B cell (primary cell): Measurements from ENCODE around the gene FRMD4A. TPM values are rescaled to one million over a fixed set of nuclear protein-coding genes. Genes with fewer than 3 reads are reported as not detected.

ENCODE experiments used
- ATAC-seq: fragments of 200-7000 bp; cut with Tn5 transposase; one replicate; pipeline ENCODE4 v1.10.0; 2021; ENCODE audit warnings: low read depth, mild to moderate bottlenecking, moderate number of reproducible peaks, moderate library complexity
- CTCF ChIA-PET: fragments of 350-600 bp; sonication (Branson Sonifier 250); formaldehyde crosslinking; loops from one replicate; lab custom pipeline; 2021; ENCODE audit warnings: antibody characterized with exemption, inconsistent platforms; lab: Charles Lee
- POLR2A ChIA-PET: fragments of 350-600 bp; sonication (Branson Sonifier 250); formaldehyde crosslinking; loops from one replicate; lab custom pipeline; 2021; ENCODE audit warnings: antibody characterized with exemption; lab: Charles Lee
- DNase-seq: peaks from one replicate; pipeline ENCODE4 v3.0.0; 2013
- H2AFZ ChIP-seq: 2 replicates; pipeline ENCODE4 v1.6.1; 2012; ENCODE audit warnings: mild to moderate bottlenecking, low read depth, low read length; ENCODE audit not compliant: insufficient read depth, poor library complexity, severe bottlenecking
- H3K27ac ChIP-seq, 2 donors: 1 replicate in 1 of 2; 2 replicates in 1 of 2; pipeline ENCODE4 v1.5.1; 2012 to 2013; ENCODE audit warnings: low read length in 2 of 2, mild to moderate bottlenecking in 2 of 2, moderate library complexity in 1 of 2
- H3K27me3 ChIP-seq, 4 experiments: fragments of 200-600 bp in 1 of 4; sonication (generic) in 1 of 4; replicated peaks in 1 of 4; 1 replicate in 2 of 4; 2 replicates in 2 of 4; pipeline versions ENCODE4 v1.6.1 to v1.7.0; 2013 to 2016; ENCODE audit warnings: low read length in 3 of 4, mild to moderate bottlenecking in 2 of 4, mixed read lengths in 1 of 4, moderate library complexity in 1 of 4; ENCODE audit not compliant: insufficient read depth in 4 of 4, control insufficient read depth in 3 of 4; ENCODE audit errors: control extremely low read depth in 1 of 4
- H3K36me3 ChIP-seq, 2 experiments: replicated peaks in 1 of 2; 1 replicate in 1 of 2; 2 replicates in 1 of 2; pipeline versions ENCODE4 v1.6.1 to v1.7.1; 2013; ENCODE audit warnings: low read length in 1 of 2; ENCODE audit not compliant: insufficient read depth in 2 of 2, control insufficient read depth in 1 of 2; ENCODE audit errors: control extremely low read depth in 1 of 2, extremely low read depth in 1 of 2
- H3K4me1 ChIP-seq, 2 donors: fragments of 200-600 bp in 1 of 2; sonication (generic) in 1 of 2; 1 replicate in 1 of 2; 2 replicates in 1 of 2; pipeline versions ENCODE4 v1.5.1 to v1.6.1; 2013 to 2017; ENCODE audit warnings: low read length in 2 of 2; ENCODE audit not compliant: control insufficient read depth in 2 of 2, insufficient read depth in 2 of 2
- H3K4me2 ChIP-seq: replicated peaks from 2 replicates; pipeline ENCODE3; 2012; ENCODE audit warnings: mild to moderate bottlenecking, low read depth, low read length; ENCODE audit not compliant: poor library complexity, severe bottlenecking
- H3K4me3 ChIP-seq, 5 experiments: fragments of 200-600 bp in 1 of 5; sonication (generic) in 1 of 5; 1 replicate in 3 of 5; 2 replicates in 2 of 5; pipeline versions ENCODE4 v1.5.1 to v1.7.0; 2011 to 2016; ENCODE audit warnings: low read length in 4 of 5, mild to moderate bottlenecking in 4 of 5, low read depth in 2 of 5, control low read depth in 1 of 5, moderate library complexity in 1 of 5; ENCODE audit not compliant: insufficient read depth in 1 of 5; ENCODE audit errors: control extremely low read depth in 1 of 5, extremely low read depth in 1 of 5
- H3K79me2 ChIP-seq: fragments of 200-600 bp; sonication (generic); one replicate; pipeline ENCODE4 v1.6.0; 2016; ENCODE audit warnings: low read length; ENCODE audit not compliant: control insufficient read depth, insufficient read depth
- H3K9ac ChIP-seq: fragments of 200-600 bp; sonication (generic); 2 replicates; pipeline ENCODE4 v1.6.1; 2017; ENCODE audit warnings: mild to moderate bottlenecking, low read length, moderate library complexity
- H3K9me3 ChIP-seq, 3 donors: one replicate each; pipeline versions ENCODE4 v1.6.1 to v1.7.1; 2013; ENCODE audit warnings: low read length in 2 of 3; ENCODE audit not compliant: control insufficient read depth in 2 of 3, insufficient read depth in 1 of 3; ENCODE audit errors: control extremely low read depth in 1 of 3
- H4K20me1 ChIP-seq: 2 replicates; pipeline ENCODE4 v1.6.0; 2012; ENCODE audit warnings: mild to moderate bottlenecking, low read length; ENCODE audit not compliant: insufficient read depth, control insufficient read depth, poor library complexity, severe bottlenecking
- H3K27ac Mint-ChIP-seq: one replicate; pipeline ENCODE4 v1.8.0; 2021; ENCODE audit warnings: mixed read lengths
- H3K27me3 Mint-ChIP-seq: one replicate; pipeline ENCODE4 v1.8.0; 2021; ENCODE audit warnings: mixed read lengths
- H3K4me1 Mint-ChIP-seq: one replicate; pipeline ENCODE4 v1.8.0; 2021; ENCODE audit warnings: mixed read lengths
- H3K4me3 Mint-ChIP-seq: one replicate; pipeline ENCODE4 v1.8.0; 2021; ENCODE audit warnings: mixed read lengths
- H3K9me3 Mint-ChIP-seq: one replicate; pipeline ENCODE4 v1.8.0; 2022; ENCODE audit warnings: mixed read lengths; ENCODE audit not compliant: insufficient read depth
- CTCF ChIP-seq: fragments of 200-600 bp; IDR thresholded peaks from one replicate; pipeline ENCODE4 v1.8.0; 2022; ENCODE audit warnings: antibody characterized with exemption, mild to moderate bottlenecking
- EZH2 ChIP-seq: IDR thresholded peaks from 2 replicates; pipeline ENCODE4 v1.6.1; 2012; ENCODE audit warnings: borderline replicate concordance, low read depth, mild to moderate bottlenecking, moderate library complexity, low read length; ENCODE audit not compliant: insufficient read depth, poor library complexity, severe bottlenecking
- WGBS: methylation state at CpG from one replicate; pipeline ENCODE4 v1.1.5; 2013; ENCODE audit warnings: missing lambda C conversion rate; ENCODE audit not compliant: insufficient coverage; 5-methylcytosine and 5-hydroxymethylcytosine counted together
- intact Hi-C: fragments of 100-400 bp; cut with micrococcal nuclease; formaldehyde crosslinking; loops from one replicate; pipeline ENCODE4 v1.10.0; 2022
- polyA plus RNA-seq: library from polyadenylated mRNA; depleted of rRNA; stranded (reverse); fragments of >200 nt; gene quantifications from 2 replicates; pipeline ENCODE4 v1.2.3, GENCODE V29; 2012
- total RNA-seq, 2 donors: library from RNA; stranded (reverse); fragments of 120-200 nt in 1 of 2; gene quantifications; 1 replicate in 1 of 2; 2 replicates in 1 of 2; pipeline versions ENCODE4 v1.2.3 to v1.2.4, GENCODE V29; 2013 to 2022

FRMD4A gene
- total and polyA plus RNA-seq, 2 donors (not counting 1 experiment from before 2014, with no cell fraction given) = 0.76 to 3.4 TPM

- Histone ChIP-seq H3K36me3 (peaks cover 19 to 75% of the 10 kb centered on the region in 2 experiments), H3K4me2 (no peak overlapping the region), H3K9ac (no peak overlapping the region), H3K79me2 (no peaks in the 10 kb centered on the region), H3K27ac (no peak overlapping the region), H4K20me1 (no peaks in the 10 kb centered on the region), H3K9me3 (no peaks in the 10 kb centered on the region), H3K27me3 (no peaks in the 10 kb centered on the region), H3K4me1 (no peaks in the 10 kb centered on the region), H2AFZ (no peak overlapping the region), H3K4me3 (no peak overlapping the region)
- ATAC-seq = no peak
- H3K4me3 Mint-ChIP-seq = no peak overlapping the region
- ChIA-PET POLR2A (no interaction called here), CTCF (interaction anchor here (1.2 kb wide), 1 partner anchor 182 kb away, joined by 3 read pairs; no protein-coding TSS in a partner anchor)
- WGBS = 79% methylated on average over 2 of the region's 3 CpGs
- intact Hi-C loops = no loop called here
- H3K4me1 Mint-ChIP-seq = no peaks in the 10 kb centered on the region
- no peak overlapping the region for H3K27ac Mint-ChIP-seq
- no peak for DNase-seq
- TF ChIP-seq EZH2 (no peak), CTCF (no peak)
- H3K9me3 Mint-ChIP-seq = no peaks in the 10 kb centered on the region
- H3K27me3 Mint-ChIP-seq = no peaks in the 10 kb centered on the region
These were observed 717.9 kb downstream of the FRMD4A start for GRCh38 chr10:13612654-13613373.

- H3K36me3 ChIP-seq = peaks cover 10 to 56% of the 10 kb centered on the region in 2 experiments
- POLR2A ChIA-PET = no interaction called here
- H3K9me3 Mint-ChIP-seq = no peaks in the 10 kb centered on the region
These were observed 722.4 kb downstream of the FRMD4A start for GRCh38 chr10:13608246-13608853.

More at GRCh38 chr10:13608246-13608853, 722.4 kb downstream of the FRMD4A start:
- no peaks in the 10 kb centered on the region for H4K20me1 ChIP-seq
- H3K9ac ChIP-seq = no peak overlapping the region
- no peak for ATAC-seq
- no peak overlapping the region for H3K4me3 ChIP-seq
- Mint-ChIP-seq H3K27me3 (no peaks in the 10 kb centered on the region), H3K27ac (no peak overlapping the region), H3K4me1 (no peaks in the 10 kb centered on the region), H3K4me3 (no peak overlapping the region)
- H2AFZ ChIP-seq = no peak overlapping the region
- 98% methylated on average over 6 of the region's 8 CpGs for WGBS
- TF ChIP-seq CTCF = no peak
- TF ChIP-seq EZH2 = no peak
- H3K27ac ChIP-seq = no peak overlapping the region
- no peaks in the 10 kb centered on the region for H3K4me1 ChIP-seq
- CTCF ChIA-PET = no interaction called here
- H3K79me2 ChIP-seq = no peaks in the 10 kb centered on the region
- DNase-seq = no peak
- no peak overlapping the region for H3K4me2 ChIP-seq
- H3K27me3 ChIP-seq = no peaks in the 10 kb centered on the region
- no peaks in the 10 kb centered on the region for H3K9me3 ChIP-seq
- intact Hi-C loops = no loop called here
